ENCODE measurements around the gene MICAL2.
A peak's percentile ranks its signal among the peaks of the same experiment; 100 is the strongest.

Gene MICAL2

DNA sequence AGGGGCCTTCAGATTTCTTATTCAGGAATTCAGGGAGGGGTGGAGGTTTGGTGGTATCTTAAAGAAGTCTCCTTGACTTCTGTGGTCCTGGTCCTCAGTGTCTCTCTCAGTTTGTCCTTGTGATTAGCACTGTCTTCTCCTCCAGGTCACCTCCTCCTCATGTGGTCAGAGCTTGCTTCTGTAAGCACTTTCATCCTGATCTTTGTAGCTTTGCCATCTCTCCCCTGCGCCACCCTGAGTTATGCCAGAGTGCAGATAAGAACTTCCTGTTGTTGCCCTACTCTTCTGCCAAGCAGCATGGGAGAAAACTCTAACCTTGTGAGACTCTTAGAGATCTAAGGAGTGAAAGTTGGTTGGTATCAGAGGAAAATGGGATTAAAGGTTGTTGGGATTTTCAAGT lies 30.9 kb downstream of the MICAL2 start (continued):
- TF ChIP-seq, protein P1, sequence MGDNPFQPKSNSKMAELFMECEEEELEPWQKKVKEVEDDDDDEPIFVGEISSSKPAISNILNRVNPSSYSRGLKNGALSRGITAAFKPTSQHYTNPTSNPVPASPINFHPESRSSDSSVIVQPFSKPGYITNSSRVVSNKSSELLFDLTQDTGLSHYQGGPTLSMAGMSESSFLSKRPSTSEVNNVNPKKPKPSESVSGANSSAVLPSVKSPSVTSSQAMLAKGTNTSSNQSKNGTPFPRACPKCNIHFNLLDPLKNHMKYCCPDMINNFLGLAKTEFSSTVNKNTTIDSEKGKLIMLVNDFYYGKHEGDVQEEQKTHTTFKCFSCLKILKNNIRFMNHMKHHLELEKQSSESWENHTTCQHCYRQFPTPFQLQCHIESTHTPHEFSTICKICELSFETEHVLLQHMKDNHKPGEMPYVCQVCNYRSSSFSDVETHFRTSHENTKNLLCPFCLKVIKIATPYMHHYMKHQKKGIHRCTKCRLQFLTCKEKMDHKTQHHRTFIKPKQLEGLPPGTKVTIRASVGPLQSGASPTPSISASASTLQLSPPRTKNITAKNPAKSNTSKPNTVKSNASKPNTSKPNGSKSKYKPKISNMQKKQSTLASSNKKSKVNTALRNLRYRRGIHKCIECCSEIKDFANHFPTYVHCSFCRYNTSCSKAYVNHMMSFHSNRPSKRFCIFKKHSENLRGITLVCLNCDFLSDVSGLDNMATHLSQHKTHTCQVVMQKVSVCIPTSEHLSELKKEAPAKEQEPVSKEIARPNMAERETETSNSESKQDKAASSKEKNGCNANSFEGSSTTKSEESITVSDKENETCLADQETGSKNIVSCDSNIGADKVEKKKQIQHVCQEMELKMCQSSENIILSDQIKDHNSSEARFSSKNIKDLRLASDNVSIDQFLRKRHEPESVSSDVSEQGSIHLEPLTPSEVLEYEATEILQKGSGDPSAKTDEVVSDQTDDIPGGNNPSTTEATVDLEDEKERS (tag by site-specific recombination; IDR thresholded peaks at IDR 0.05), result no peak
- no peak for TF ChIP-seq ZBTB44 (tag by site-specific recombination; IDR thresholded peaks at IDR 0.05)

- ChIA-PET POLR2A (no interaction called here), CTCF (no interaction called here)
- TF ChIP-seq GLIS1 (tag by site-specific recombination; IDR thresholded peaks at IDR 0.05), result peak; percentile 22; the same call in 1 of the 2 replicates
- TF ChIP-seq, protein P2, sequence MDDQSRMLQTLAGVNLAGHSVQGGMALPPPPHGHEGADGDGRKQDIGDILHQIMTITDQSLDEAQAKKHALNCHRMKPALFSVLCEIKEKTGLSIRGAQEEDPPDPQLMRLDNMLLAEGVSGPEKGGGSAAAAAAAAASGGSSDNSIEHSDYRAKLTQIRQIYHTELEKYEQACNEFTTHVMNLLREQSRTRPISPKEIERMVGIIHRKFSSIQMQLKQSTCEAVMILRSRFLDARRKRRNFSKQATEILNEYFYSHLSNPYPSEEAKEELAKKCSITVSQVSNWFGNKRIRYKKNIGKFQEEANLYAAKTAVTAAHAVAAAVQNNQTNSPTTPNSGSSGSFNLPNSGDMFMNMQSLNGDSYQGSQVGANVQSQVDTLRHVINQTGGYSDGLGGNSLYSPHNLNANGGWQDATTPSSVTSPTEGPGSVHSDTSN (CRISPR knock-in tag; IDR thresholded peaks at IDR 0.05), result no peak
- Histone ChIP-seq H3K9me3 (ENCODE audit: control insufficient read depth, insufficient read depth, low read depth, low read length) (no peaks in the 10 kb centered on the region), H3K4me1 (ENCODE audit: control insufficient read depth, insufficient read depth, low read length) (no peaks in the 10 kb centered on the region; the same call in 1 of the 2 replicates), H3K36me3 (ENCODE audit: control insufficient read depth in 2 of 2, insufficient read depth in 1 of 2, low read length in 2 of 2) (no peaks in the 10 kb centered on the region), H3K4me3 (ENCODE audit: low read depth, low read length) (no peak overlapping the region), H3K27ac (ENCODE audit: extremely low read depth, low read depth, low read length) (no peak overlapping the region)
Measured at GRCh38 chr11:12142176-12142575, 31.8 kb downstream of the MICAL2 start.

DNA sequence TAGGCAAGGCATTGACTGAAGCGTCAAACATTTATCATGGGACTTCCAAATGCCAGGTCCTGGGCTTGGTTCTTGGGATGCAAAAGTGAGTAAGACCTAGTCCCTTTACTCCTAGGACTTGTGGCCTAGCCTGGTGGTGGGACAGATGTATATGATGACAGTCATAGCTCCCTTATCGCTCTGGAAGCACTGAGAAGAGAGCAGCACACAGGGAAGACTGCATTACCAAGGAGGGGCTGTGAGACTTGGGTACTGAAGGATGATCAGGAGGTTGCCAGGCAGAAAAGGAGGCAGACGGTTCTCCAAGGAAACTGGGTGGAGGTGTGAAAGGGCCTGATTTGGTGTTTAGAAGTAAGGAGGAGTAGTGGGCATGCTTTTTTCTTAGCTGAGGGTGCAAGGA lies 32.5 kb downstream of the MICAL2 start:
- 0 out of 2 replicates have a peak, but pooled peaks have one; percentile 41 for TF ChIP-seq ZFP3 (tag by site-specific recombination; IDR thresholded peaks at IDR 0.05; ENCODE audit: low read depth)
- no peak for TF ChIP-seq ZNF16 (tag by site-specific recombination; IDR thresholded peaks at IDR 0.05; ENCODE audit: low read depth)
- ChIA-PET CTCF (no interaction called here), POLR2A (no interaction called here)
- H3K4me3 ChIP-seq (ENCODE audit: low read depth, low read length), result no peak overlapping the region
- no peaks in the 10 kb centered on the region for H3K9me3 ChIP-seq (ENCODE audit: control insufficient read depth, insufficient read depth, low read depth, low read length)
- no peak overlapping the region for H3K27ac ChIP-seq (ENCODE audit: extremely low read depth, low read depth, low read length)
- no peaks in the 10 kb centered on the region; the same call in 1 of the 2 replicates for H3K4me1 ChIP-seq (ENCODE audit: control insufficient read depth, insufficient read depth, low read length)
- H3K36me3 ChIP-seq (ENCODE audit: control insufficient read depth in 2 of 2, insufficient read depth in 1 of 2, low read length in 2 of 2), result no peaks in the 10 kb centered on the region

DNA sequence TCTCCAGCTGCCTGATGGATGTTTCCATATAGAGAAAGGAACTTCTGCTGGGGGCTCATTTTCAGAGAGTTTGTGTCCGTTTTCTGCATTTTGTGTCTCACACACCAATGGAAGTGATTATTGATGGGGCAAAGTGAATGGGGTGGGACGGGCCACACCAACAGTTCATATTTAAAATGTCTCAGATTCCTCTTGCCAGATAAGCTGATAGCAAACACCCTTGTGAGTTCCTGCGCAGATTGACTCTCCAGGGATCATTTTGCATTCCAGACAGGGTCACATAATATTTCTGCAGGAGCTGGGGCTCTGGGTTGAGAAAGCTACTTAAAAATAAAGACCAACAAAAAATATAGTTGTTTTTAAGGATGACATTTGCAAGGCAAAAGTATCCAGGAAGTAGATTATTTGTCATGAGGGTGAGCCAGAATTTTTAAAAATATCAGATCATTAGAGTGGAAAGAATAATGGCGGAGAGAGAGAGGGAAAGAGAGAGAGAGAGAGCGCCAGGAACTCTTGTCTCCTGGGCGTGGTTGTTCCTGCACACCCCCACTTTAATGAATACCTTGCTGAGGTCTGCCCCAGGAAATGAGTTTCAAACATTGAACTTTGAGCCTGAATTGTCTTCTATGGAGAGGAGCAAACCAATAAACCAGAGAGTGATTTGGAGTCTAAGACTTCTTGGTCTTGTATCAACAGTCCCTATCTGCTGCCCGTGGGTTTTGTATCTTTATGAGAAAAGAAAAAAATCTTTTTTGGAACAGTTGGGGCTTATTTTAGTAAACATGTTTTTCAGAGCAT lies 33.3 kb downstream of the MICAL2 start:
- no peaks in the 10 kb centered on the region for H3K4me1 ChIP-seq (ENCODE audit: control insufficient read depth, insufficient read depth, low read length)
- TF ChIP-seq, protein P3, sequence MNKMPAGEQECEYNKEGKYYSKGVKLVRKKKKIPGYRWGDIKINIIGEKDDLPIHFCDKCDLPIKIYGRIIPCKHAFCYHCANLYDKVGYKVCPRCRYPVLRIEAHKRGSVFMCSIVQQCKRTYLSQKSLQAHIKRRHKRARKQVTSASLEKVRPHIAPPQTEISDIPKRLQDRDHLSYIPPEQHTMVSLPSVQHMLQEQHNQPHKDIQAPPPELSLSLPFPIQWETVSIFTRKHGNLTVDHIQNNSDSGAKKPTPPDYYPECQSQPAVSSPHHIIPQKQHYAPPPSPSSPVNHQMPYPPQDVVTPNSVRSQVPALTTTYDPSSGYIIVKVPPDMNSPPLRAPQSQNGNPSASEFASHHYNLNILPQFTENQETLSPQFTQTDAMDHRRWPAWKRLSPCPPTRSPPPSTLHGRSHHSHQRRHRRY (tag by site-specific recombination; IDR thresholded peaks at IDR 0.05), result no peak
- H3K4me3 ChIP-seq (ENCODE audit: low read depth, low read length), result no peak overlapping the region
- H3K27ac ChIP-seq (ENCODE audit: extremely low read depth, low read depth, low read length), result no peak overlapping the region
- H3K9me3 ChIP-seq (ENCODE audit: control insufficient read depth, insufficient read depth, low read depth, low read length), result no peaks in the 10 kb centered on the region
- POLR2A ChIA-PET, result no interaction called here
- CTCF ChIA-PET, result no interaction called here
- no peaks in the 10 kb centered on the region for H3K36me3 ChIP-seq (ENCODE audit: control insufficient read depth in 2 of 2, insufficient read depth in 1 of 2, low read length in 2 of 2)

All from HEK293 (cell line).